ENCODE results near the gene LEPR.

Gene LEPR

GRCh38 chr1:65409816-65410326 lies 10.6 kb upstream of the LEPR start:
- H3K4me3 ChIP-seq (ENCODE audit: low read depth in 1 of 5, low read length in 5 of 5) = no peak overlapping the region
- no peak overlapping the region for H3K9ac ChIP-seq (ENCODE audit: low read length in 5 of 5)
- no peaks in the 10 kb centered on the region for H3K36me3 ChIP-seq (ENCODE audit: control insufficient read depth in 5 of 5, insufficient read depth in 5 of 5, low read length in 5 of 5)
- H3K9me3 ChIP-seq (ENCODE audit: control insufficient read depth in 5 of 5, low read length in 5 of 5) = no peaks in the 10 kb centered on the region
- no peaks in the 10 kb centered on the region for H3K27me3 ChIP-seq (ENCODE audit: control insufficient read depth in 5 of 5, insufficient read depth in 4 of 5, low read length in 5 of 5)
- no peaks in the 10 kb centered on the region for H3K4me1 ChIP-seq (ENCODE audit: control insufficient read depth in 5 of 5, insufficient read depth in 5 of 5, low read length in 5 of 5)
- H3K27ac ChIP-seq (ENCODE audit: low read depth, low read length) = no peak overlapping the region

- Histone ChIP-seq H3K4me3 (ENCODE audit: low read depth in 1 of 5, low read length in 5 of 5) (no peak overlapping the region), H3K4me1 (ENCODE audit: control insufficient read depth in 5 of 5, insufficient read depth in 5 of 5, low read length in 5 of 5) (no peaks in the 10 kb centered on the region), H3K9ac (ENCODE audit: low read length in 5 of 5) (no peak overlapping the region), H3K9me3 (ENCODE audit: control insufficient read depth in 5 of 5, low read length in 5 of 5) (no peaks in the 10 kb centered on the region), H3K27me3 (ENCODE audit: control insufficient read depth in 5 of 5, insufficient read depth in 4 of 5, low read length in 5 of 5) (peaks cover 0 to 4% (median 0%) of the 10 kb centered on the region in 5 donors), H3K36me3 (ENCODE audit: control insufficient read depth in 5 of 5, insufficient read depth in 5 of 5, low read length in 5 of 5) (no peaks in the 10 kb centered on the region), H3K27ac (ENCODE audit: low read depth, low read length) (no peak overlapping the region)
Measured at GRCh38 chr1:65412256-65412983, 8.0 kb upstream of the LEPR start.

- Histone ChIP-seq H3K4me3 (ENCODE audit: low read depth in 1 of 5, low read length in 5 of 5) (no peak overlapping the region), H3K9ac (ENCODE audit: low read length in 5 of 5) (no peak overlapping the region), H3K27me3 (ENCODE audit: control insufficient read depth in 5 of 5, insufficient read depth in 4 of 5, low read length in 5 of 5) (peaks cover 0 to 4% (median 0%) of the 10 kb centered on the region in 5 donors), H3K9me3 (ENCODE audit: control insufficient read depth in 5 of 5, low read length in 5 of 5) (no peaks in the 10 kb centered on the region), H3K36me3 (ENCODE audit: control insufficient read depth in 5 of 5, insufficient read depth in 5 of 5, low read length in 5 of 5) (no peaks in the 10 kb centered on the region), H3K4me1 (ENCODE audit: control insufficient read depth in 5 of 5, insufficient read depth in 5 of 5, low read length in 5 of 5) (no peaks in the 10 kb centered on the region), H3K27ac (ENCODE audit: low read depth, low read length) (no peak overlapping the region)
Measured at GRCh38 chr1:65412984-65413375, 7.5 kb upstream of the LEPR start.

GRCh38 chr1:65414538-65414937 lies 5.9 kb upstream of the LEPR start:
- Histone ChIP-seq H3K27me3 (ENCODE audit: control insufficient read depth in 5 of 5, insufficient read depth in 4 of 5, low read length in 5 of 5) (peaks cover 0 to 4% (median 0%) of the 10 kb centered on the region in 5 donors), H3K4me3 (ENCODE audit: low read depth in 1 of 5, low read length in 5 of 5) (no peak overlapping the region), H3K36me3 (ENCODE audit: control insufficient read depth in 5 of 5, insufficient read depth in 5 of 5, low read length in 5 of 5) (no peaks in the 10 kb centered on the region), H3K9me3 (ENCODE audit: control insufficient read depth in 5 of 5, low read length in 5 of 5) (no peaks in the 10 kb centered on the region), H3K4me1 (ENCODE audit: control insufficient read depth in 5 of 5, insufficient read depth in 5 of 5, low read length in 5 of 5) (peaks cover 0 to 4% (median 2%) of the 10 kb centered on the region in 5 donors), H3K9ac (ENCODE audit: low read length in 5 of 5) (no peak overlapping the region), H3K27ac (ENCODE audit: low read depth, low read length) (no peak overlapping the region)

GRCh38 chr1:65416767-65417166 lies 3.7 kb upstream of the LEPR start:
- peaks cover 0 to 11% (median 8%) of the 10 kb centered on the region in 5 donors for H3K4me1 ChIP-seq (ENCODE audit: control insufficient read depth in 5 of 5, insufficient read depth in 5 of 5, low read length in 5 of 5)
- H3K27ac ChIP-seq (ENCODE audit: low read depth, low read length) = no peak overlapping the region
- no peak overlapping the region for H3K4me3 ChIP-seq (ENCODE audit: low read depth in 1 of 5, low read length in 5 of 5)
- peaks cover 0 to 4% (median 0%) of the 10 kb centered on the region in 5 donors for H3K27me3 ChIP-seq (ENCODE audit: control insufficient read depth in 5 of 5, insufficient read depth in 4 of 5, low read length in 5 of 5)
- no peaks in the 10 kb centered on the region for H3K36me3 ChIP-seq (ENCODE audit: control insufficient read depth in 5 of 5, insufficient read depth in 5 of 5, low read length in 5 of 5)
- H3K9ac ChIP-seq (ENCODE audit: low read length in 5 of 5) = peak overlapping the region in 1 of 5 donors; percentile 7
- H3K9me3 ChIP-seq (ENCODE audit: control insufficient read depth in 5 of 5, low read length in 5 of 5) = no peaks in the 10 kb centered on the region

- Histone ChIP-seq H3K9me3 (ENCODE audit: control insufficient read depth in 5 of 5, low read length in 5 of 5) (no peaks in the 10 kb centered on the region), H3K27me3 (ENCODE audit: control insufficient read depth in 5 of 5, insufficient read depth in 4 of 5, low read length in 5 of 5) (peaks cover 0 to 4% (median 0%) of the 10 kb centered on the region in 5 donors), H3K4me1 (ENCODE audit: control insufficient read depth in 5 of 5, insufficient read depth in 5 of 5, low read length in 5 of 5) (peaks cover 4 to 21% (median 18%) of the 10 kb centered on the region in 5 donors), H3K4me3 (ENCODE audit: low read depth in 1 of 5, low read length in 5 of 5) (no peak overlapping the region), H3K27ac (ENCODE audit: low read depth, low read length) (no peak overlapping the region), H3K9ac (ENCODE audit: low read length in 5 of 5) (no peak overlapping the region), H3K36me3 (ENCODE audit: control insufficient read depth in 5 of 5, insufficient read depth in 5 of 5, low read length in 5 of 5) (no peaks in the 10 kb centered on the region)
Measured at GRCh38 chr1:65417729-65418128, 2.7 kb upstream of the LEPR start.

- H3K9me3 ChIP-seq (ENCODE audit: control insufficient read depth in 5 of 5, low read length in 5 of 5) = no peaks in the 10 kb centered on the region
- no peak overlapping the region for H3K9ac ChIP-seq (ENCODE audit: low read length in 5 of 5)
- no peak overlapping the region for H3K27ac ChIP-seq (ENCODE audit: low read depth, low read length)
- H3K36me3 ChIP-seq (ENCODE audit: control insufficient read depth in 5 of 5, insufficient read depth in 5 of 5, low read length in 5 of 5) = no peaks in the 10 kb centered on the region
- H3K4me3 ChIP-seq (ENCODE audit: low read depth in 1 of 5, low read length in 5 of 5) = no peak overlapping the region
- peaks cover 4 to 29% (median 26%) of the 10 kb centered on the region in 5 donors for H3K4me1 ChIP-seq (ENCODE audit: control insufficient read depth in 5 of 5, insufficient read depth in 5 of 5, low read length in 5 of 5)
- H3K27me3 ChIP-seq (ENCODE audit: control insufficient read depth in 5 of 5, insufficient read depth in 4 of 5, low read length in 5 of 5) = peaks cover 0 to 4% (median 0%) of the 10 kb centered on the region in 5 donors
Measured at GRCh38 chr1:65418522-65419185, 1.8 kb upstream of the LEPR start.

GRCh38 chr1:65419681-65420589 lies 533 bp upstream of the LEPR start:
- Histone ChIP-seq H3K27ac (ENCODE audit: low read depth, low read length) (peak overlapping the region; percentile 95), H3K9ac (ENCODE audit: low read length in 5 of 5) (peak overlapping the region in 4 of 5 donors; percentile 61 to 81 (median 70)), H3K4me3 (ENCODE audit: low read depth in 1 of 5, low read length in 5 of 5) (peak overlapping the region; percentile 72 to 95 (median 83)), H3K9me3 (ENCODE audit: control insufficient read depth in 5 of 5, low read length in 5 of 5) (no peaks in the 10 kb centered on the region), H3K36me3 (ENCODE audit: control insufficient read depth in 5 of 5, insufficient read depth in 5 of 5, low read length in 5 of 5) (no peaks in the 10 kb centered on the region), H3K4me1 (ENCODE audit: control insufficient read depth in 5 of 5, insufficient read depth in 5 of 5, low read length in 5 of 5) (peaks cover 4 to 39% (median 33%) of the 10 kb centered on the region in 5 donors), H3K27me3 (ENCODE audit: control insufficient read depth in 5 of 5, insufficient read depth in 4 of 5, low read length in 5 of 5) (peaks cover 0 to 4% (median 0%) of the 10 kb centered on the region in 5 donors)

- H3K4me3 ChIP-seq (ENCODE audit: low read depth in 1 of 5, low read length in 5 of 5) = peak overlapping the region; percentile 87 to 96 (median 92)
- H3K27me3 ChIP-seq (ENCODE audit: control insufficient read depth in 5 of 5, insufficient read depth in 4 of 5, low read length in 5 of 5) = no peaks in the 10 kb centered on the region
- peaks cover 9 to 14% (median 12%) of the 10 kb centered on the region in 5 donors for H3K36me3 ChIP-seq (ENCODE audit: control insufficient read depth in 5 of 5, insufficient read depth in 5 of 5, low read length in 5 of 5)
- H3K9me3 ChIP-seq (ENCODE audit: control insufficient read depth in 5 of 5, low read length in 5 of 5) = no peaks in the 10 kb centered on the region
- peaks cover 4 to 39% (median 33%) of the 10 kb centered on the region in 5 donors for H3K4me1 ChIP-seq (ENCODE audit: control insufficient read depth in 5 of 5, insufficient read depth in 5 of 5, low read length in 5 of 5)
- H3K9ac ChIP-seq (ENCODE audit: low read length in 5 of 5) = peak overlapping the region; percentile 85 to 98 (median 95)
- peak overlapping the region; percentile 95 for H3K27ac ChIP-seq (ENCODE audit: low read depth, low read length)
Measured at GRCh38 chr1:65421351-65422025, 1.0 kb downstream of the LEPR start.

All from subcutaneous abdominal adipose tissue (tissue), 5 donors.